Calu3 (cell line): ENCODE measurements around the gene ALG8. TPM values are rescaled to one million over a fixed set of nuclear protein-coding genes. Genes with fewer than 3 reads are reported as not detected.

ENCODE experiments used
- BruUV-seq: library from RNA; stranded (reverse); fragments of 400-500 nt; replicated peaks from 2 replicates; lab custom pipeline; 2021; lab: Mats Ljungman, UMichigan
- CTCF ChIA-PET: fragments of 300-600 bp; sonication (Branson Sonifier 250); formaldehyde crosslinking; loops from one replicate; lab custom pipeline; 2022; ENCODE audit warnings: antibody characterized with exemption; lab: Charles Lee
- DNase-seq: peaks from one replicate; pipeline ENCODE4 v3.0.0; 2022
- H3K27ac Mint-ChIP-seq: one replicate; pipeline ENCODE4 v1.8.0; 2022; ENCODE audit warnings: mixed read lengths; ENCODE audit not compliant: unreplicated experiment
- H3K27me3 Mint-ChIP-seq: one replicate; pipeline ENCODE4 v1.8.0; 2022; ENCODE audit warnings: mixed read lengths; ENCODE audit not compliant: unreplicated experiment
- H3K36me3 Mint-ChIP-seq: one replicate; pipeline ENCODE4 v1.8.0; 2022; ENCODE audit warnings: mild to moderate bottlenecking, moderate library complexity, mixed read lengths; ENCODE audit not compliant: insufficient read depth, unreplicated experiment
- H3K4me1 Mint-ChIP-seq: one replicate; pipeline ENCODE4 v1.8.0; 2022; ENCODE audit warnings: mild to moderate bottlenecking, low read depth, mixed read lengths; ENCODE audit not compliant: unreplicated experiment
- H3K4me3 Mint-ChIP-seq: one replicate; pipeline ENCODE4 v1.8.0; 2022; ENCODE audit warnings: mild to moderate bottlenecking, low read depth, moderate library complexity, mixed read lengths; ENCODE audit not compliant: unreplicated experiment
- H3K9me3 Mint-ChIP-seq: one replicate; pipeline ENCODE4 v1.8.0; 2022; ENCODE audit warnings: low read depth, mixed read lengths; ENCODE audit not compliant: unreplicated experiment
- CTCF ChIP-seq: fragments of 200-600 bp; IDR thresholded peaks from one replicate; pipeline ENCODE4 v1.8.0; 2022; ENCODE audit warnings: antibody characterized with exemption; ENCODE audit not compliant: unreplicated experiment
- intact Hi-C: fragments of 100-400 bp; cut with micrococcal nuclease; formaldehyde crosslinking; loops from one replicate; pipeline ENCODE4 v1.10.0; 2022; ENCODE audit not compliant: unreplicated experiment
- total RNA-seq: library from RNA; stranded (reverse); gene quantifications from 2 replicates; pipeline ENCODE4 v1.2.3, GENCODE V29; 2022

The ALG8 gene
- total RNA-seq, 1 experiment from 2014 or later: 85.7 TPM

GRCh38 chr11:78161962-78162371 is 22.5 kb upstream of the ALG8 start:
- no peak for DNase-seq
- CTCF ChIA-PET: no interaction called here
- Mint-ChIP-seq H3K4me1 (no peaks in the 10 kb centered on the region), H3K9me3 (no peaks in the 10 kb centered on the region), H3K36me3 (no peaks in the 10 kb centered on the region), H3K4me3 (no peak overlapping the region), H3K27me3 (no peaks in the 10 kb centered on the region), H3K27ac (no peak overlapping the region)
- BruUV-seq: no TSS peak
- TF ChIP-seq CTCF: no peak
- intact Hi-C loops: no loop called here

GRCh38 chr11:78161346-78161745 is 21.9 kb upstream of the ALG8 start:
- no TSS peak for BruUV-seq
- intact Hi-C loops: no loop called here
- CTCF ChIA-PET: no interaction called here
- H3K4me3 Mint-ChIP-seq: no peak overlapping the region
- no peak overlapping the region for H3K27ac Mint-ChIP-seq
- no peaks in the 10 kb centered on the region for H3K27me3 Mint-ChIP-seq
- no peak for DNase-seq
- no peaks in the 10 kb centered on the region for H3K9me3 Mint-ChIP-seq
- no peaks in the 10 kb centered on the region for H3K36me3 Mint-ChIP-seq
- TF ChIP-seq CTCF: no peak
- H3K4me1 Mint-ChIP-seq: peaks cover 6% of the 10 kb centered on the region

GRCh38 chr11:78160557-78160956 is 21.1 kb upstream of the ALG8 start:
- no peak overlapping the region for H3K27ac Mint-ChIP-seq
- no TSS peak for BruUV-seq
- no peak for TF ChIP-seq CTCF
- H3K4me3 Mint-ChIP-seq: no peak overlapping the region
- intact Hi-C loops: no loop called here
- no peaks in the 10 kb centered on the region for H3K36me3 Mint-ChIP-seq
- no peaks in the 10 kb centered on the region for H3K27me3 Mint-ChIP-seq
- H3K4me1 Mint-ChIP-seq: peaks cover 7% of the 10 kb centered on the region
- DNase-seq: no peak
- CTCF ChIA-PET: no interaction called here
- H3K9me3 Mint-ChIP-seq: no peaks in the 10 kb centered on the region

GRCh38 chr11:78158987-78159652 is 19.7 kb upstream of the ALG8 start:
- no peak for DNase-seq
- no TSS peak for BruUV-seq
- Mint-ChIP-seq H3K27ac (no peak overlapping the region), H3K9me3 (no peaks in the 10 kb centered on the region), H3K4me1 (peaks cover 7% of the 10 kb centered on the region), H3K4me3 (no peak overlapping the region), H3K36me3 (no peaks in the 10 kb centered on the region), H3K27me3 (no peaks in the 10 kb centered on the region)
- CTCF ChIA-PET: no interaction called here
- intact Hi-C loops: loop anchor here (10.0 kb wide), 1 partner anchor 206 kb away; no protein-coding TSS in a partner anchor
- no peak for TF ChIP-seq CTCF
